HG02884 (cell line): ENCODE data around the gene LRTM1.

Experiments used
- ATAC-seq: cut with Tn5 transposase; IDR thresholded peaks from one replicate; pipeline ENCODE4 v1.9.1; 2021; ENCODE audit warnings: mild to moderate bottlenecking, moderate library complexity; ENCODE audit not compliant: unreplicated experiment

The LRTM1 gene

DNA sequence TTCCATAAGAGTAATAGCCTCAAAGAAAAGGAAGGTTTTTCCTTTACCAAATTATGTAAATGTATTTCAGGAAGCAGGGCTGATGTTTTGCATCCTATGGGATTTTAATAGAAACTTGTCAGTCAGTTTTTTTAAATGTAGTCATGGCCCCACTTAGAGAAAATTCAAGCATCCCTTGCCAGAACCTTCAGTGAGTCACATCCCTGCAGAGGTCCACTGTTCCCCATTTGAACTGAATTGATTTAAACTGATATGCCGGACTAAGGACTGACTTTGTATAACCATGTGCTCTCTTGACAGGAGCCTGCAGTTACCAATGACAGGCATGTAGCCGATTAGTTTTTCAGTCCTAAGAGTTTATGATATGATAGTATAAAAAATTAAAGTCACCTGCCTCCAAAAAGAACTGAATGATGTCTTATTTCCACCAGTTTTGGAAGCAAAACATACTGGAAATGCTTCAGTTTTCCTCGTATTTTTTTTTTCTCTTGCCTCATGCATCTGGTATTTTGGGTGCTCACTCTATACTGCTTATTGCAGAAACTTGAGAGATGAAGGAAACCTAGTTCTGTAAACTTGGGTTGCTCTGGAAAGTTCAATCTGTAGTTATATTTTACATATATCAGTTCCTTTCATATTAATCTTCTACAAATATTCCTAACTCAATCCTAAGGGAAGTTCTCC is 30.7 kb downstream of the LRTM1 start:
- no peak for ATAC-seq

DNA sequence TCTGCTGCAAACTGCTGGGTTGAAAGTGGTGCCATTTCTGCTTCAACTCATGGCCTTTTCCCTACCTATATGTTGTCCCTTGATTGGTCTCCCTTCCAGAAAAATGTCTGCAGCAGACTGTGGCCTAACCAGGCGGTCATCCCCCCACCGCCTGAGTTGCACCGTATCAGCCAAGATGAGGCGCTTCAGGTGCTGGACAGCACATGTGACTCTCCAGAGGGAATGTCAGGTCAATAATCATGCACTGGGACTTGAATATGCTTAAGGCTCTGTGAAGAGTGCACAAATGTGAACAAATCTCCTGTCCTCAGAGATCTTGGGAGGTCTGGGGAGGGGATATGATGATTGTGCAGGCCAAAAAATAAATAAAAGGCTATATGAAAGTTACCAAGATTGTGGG is 32.2 kb downstream of the LRTM1 start:
- ATAC-seq = no peak

DNA sequence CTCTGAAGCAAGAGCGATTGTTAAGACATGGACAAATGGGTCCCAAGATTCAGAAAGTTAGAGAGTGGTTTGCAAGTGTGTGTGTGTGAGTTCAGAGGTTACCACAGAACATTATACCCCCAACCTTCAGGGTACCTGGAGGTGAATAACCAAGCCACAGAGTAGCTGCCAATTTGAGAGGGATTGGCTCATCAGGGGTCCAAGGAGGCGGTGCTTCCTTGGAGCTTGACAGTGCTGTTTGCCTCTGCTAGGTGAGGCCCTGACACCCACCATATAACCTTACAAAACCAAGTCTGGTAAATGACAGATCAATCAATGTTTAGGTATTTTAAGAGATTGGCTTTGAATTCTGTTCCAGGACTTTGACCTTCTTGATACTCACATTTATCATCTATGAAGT is 35.7 kb downstream of the LRTM1 start:
- ATAC-seq = no peak

DNA sequence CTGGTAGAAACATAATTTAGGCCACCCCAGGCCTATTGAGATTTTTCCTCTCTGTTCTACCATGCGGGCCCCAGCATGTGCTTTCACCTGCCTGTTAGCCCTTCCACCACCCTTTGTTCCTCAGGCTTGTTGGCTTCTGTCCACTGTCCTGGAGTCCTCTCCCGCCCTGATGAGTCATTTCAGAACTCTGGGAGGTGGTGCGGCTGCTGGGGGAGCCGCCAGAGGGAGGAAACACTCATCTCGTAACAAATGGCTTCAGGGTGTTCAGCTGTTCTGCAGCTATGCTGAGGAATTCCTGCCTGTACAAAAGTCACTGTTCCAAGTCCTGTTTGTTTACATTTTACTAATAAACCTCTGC is 36.3 kb downstream of the LRTM1 start:
- ATAC-seq = no peak

DNA sequence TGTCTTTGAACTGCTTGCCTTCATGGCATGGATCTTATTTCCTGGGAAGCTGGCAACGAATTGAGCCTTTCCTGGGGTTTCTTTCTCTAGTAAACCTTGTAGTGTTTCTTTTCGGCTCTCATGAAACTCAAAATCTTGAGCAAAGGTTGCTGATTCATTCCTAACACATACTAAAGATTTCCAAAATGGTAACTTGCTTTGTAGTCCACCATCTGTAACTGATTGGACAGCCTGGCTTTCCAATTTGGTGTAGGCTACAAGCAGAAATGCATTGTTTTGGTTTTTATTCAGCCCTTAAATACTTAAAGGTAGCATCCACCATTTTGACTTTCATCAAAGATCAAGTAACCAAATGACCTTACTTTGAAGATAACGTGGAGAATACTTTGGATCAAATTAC is 38.1 kb downstream of the LRTM1 start:
- ATAC-seq = no peak

DNA sequence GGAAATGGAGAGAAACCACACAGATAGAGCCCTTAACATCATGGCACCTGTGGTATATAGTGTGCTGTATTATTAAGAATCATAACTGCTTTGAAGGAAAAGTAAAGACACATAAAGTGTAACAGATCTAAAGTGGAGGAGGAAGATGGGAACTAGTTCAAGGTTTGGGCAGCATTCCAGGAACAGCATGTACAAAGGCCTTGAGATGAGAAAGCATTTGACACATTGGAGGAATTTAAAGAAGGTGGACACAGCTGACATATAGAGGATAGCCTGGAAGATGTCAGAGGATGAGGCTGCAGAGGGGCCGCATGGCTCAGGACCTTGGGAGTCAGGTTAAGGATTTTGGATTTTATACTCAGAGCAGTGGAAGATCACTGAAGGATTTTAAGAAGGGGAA is 39.0 kb downstream of the LRTM1 start:
- no peak for ATAC-seq

DNA sequence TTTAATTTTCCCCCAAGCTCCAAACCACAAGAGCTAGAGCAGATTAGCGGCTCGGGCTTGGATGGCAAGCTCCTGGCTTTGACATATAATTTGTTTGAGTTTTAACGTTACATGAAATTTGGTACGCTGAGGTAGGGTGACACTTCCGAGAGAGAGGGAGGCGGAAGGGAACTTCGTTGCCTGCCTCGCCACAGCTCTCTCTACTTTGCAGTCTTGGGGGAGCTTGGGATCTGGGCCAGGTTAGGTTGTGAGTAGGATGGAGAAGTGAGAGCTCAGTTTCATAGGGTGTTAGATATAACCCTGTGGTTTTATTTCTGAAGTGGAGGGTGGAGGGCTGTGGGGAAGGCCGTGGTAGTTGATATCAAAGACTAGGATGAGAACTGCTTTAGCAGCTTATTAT is 39.7 kb downstream of the LRTM1 start:
- ATAC-seq = no peak

DNA sequence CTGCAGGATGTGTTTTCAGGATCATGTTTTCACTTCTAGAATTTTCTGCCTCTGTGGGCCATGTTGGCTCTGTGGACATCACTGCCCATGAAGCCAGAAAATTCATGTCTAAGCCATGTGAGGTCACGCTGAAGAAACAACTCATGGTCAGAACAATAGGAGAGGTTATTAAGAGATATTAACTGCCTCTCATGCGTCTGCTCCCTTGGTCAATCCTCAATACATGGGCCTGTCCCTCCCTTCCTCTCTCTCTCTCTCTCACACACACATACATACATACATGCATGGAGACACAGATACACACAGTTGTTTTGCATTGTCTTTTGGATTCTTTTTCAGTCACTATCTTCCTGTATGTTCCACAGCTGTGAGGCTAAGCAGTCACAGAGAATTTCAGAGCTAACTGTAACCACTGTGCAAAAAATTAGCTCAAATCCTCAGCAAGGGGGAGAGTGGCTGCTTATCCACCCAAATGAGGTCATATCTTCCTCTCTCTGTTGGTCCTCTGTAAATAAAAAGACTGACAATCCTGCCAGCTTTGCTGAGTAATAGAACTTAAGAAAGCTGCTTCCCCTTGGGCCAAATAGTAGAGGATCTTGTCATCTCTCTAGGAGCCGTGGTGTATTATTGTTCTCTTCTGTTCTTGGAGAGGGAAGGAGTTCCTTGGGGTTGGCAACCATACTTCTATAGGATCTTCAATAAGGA is 45.6 kb downstream of the LRTM1 start:
- ATAC-seq = no peak

DNA sequence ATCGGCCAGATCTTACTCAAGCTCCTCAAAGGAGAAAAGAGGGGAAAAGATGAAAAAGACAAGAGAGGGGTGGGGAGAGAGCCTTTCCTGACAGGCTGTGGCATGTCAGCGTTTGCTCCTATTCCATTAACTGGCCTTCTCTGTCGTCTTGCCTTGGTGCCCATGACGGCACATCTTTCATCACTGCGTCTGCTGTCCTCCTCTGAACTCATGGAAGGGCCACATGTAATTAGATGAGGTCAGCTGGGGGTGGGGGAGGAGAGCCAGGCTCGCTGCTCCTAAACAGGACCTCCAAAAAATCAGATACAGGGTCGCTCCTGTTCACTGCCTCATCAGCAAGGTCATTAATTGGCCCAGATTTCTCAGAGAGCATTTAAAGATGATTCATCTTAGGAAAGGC is 49.7 kb downstream of the LRTM1 start:
- ATAC-seq = no peak

DNA sequence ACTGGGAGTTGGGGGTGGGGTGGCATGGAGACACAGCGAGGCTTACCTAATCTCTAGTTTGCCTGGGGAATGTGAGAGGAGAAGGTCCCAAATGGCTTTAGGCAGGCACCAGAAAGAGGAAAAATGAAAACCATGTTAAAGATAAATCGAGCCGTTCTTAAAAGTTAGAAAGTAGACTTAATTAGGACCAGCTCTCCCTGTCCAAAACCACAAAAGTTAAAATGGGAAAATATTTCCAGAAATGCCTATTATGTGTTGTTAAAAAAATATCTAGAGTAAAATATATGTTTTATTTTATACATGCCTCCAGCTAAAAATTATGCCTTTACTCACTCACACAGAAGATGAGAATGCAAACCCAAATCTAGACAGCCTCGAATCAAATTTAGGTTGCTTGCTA is 50.1 kb downstream of the LRTM1 start:
- ATAC-seq = no peak

DNA sequence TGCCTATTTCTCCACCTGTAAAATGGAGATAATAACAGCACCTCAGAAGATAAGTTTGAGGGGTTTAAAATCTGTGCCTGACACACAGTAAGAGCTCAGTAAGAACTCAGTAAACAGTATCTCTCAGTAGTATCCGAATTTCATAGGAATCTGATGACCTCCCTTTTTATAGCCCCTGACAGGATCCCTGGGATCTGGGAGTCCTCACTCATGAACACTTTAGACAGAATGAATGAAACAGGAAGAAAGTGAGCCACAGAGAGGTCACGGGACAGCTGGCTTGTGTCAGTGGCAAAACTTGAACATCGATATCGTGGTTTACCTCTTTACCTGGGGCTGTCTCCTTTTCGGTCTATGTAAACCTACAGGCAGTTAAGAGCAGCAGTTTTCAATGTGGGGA is 51.2 kb downstream of the LRTM1 start:
- no peak for ATAC-seq

DNA sequence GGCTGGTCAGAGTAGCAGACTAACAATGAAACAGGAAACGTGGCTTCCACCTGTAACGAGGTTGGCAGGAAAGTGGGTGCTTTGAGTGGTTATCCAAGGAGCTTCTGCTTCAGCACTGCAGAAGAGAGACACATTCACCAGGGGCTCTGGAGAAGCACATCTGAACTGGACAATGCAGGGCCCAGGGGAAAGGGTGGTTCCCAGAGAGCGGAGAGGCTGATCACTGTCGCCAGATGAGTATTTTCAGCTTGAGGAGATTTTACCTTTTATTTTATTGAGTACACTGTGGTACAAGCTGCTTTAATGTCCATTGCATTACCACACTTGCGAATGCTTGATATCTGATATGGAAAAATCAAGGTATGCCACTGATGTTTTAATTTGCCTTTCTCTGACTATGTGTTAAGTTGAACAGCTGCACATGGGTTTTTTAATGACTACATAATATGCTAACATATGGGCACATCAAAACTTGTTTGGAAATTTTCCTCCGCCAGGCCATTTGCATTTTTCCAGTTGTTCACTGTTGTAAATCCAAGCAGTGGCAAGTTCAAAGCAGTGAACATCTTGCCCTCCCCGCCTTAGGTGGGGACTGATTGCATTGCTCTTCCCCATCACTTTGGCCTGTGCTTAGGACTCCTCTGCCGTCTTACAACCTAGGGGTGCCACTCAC is 52.1 kb downstream of the LRTM1 start:
- no peak for ATAC-seq

DNA sequence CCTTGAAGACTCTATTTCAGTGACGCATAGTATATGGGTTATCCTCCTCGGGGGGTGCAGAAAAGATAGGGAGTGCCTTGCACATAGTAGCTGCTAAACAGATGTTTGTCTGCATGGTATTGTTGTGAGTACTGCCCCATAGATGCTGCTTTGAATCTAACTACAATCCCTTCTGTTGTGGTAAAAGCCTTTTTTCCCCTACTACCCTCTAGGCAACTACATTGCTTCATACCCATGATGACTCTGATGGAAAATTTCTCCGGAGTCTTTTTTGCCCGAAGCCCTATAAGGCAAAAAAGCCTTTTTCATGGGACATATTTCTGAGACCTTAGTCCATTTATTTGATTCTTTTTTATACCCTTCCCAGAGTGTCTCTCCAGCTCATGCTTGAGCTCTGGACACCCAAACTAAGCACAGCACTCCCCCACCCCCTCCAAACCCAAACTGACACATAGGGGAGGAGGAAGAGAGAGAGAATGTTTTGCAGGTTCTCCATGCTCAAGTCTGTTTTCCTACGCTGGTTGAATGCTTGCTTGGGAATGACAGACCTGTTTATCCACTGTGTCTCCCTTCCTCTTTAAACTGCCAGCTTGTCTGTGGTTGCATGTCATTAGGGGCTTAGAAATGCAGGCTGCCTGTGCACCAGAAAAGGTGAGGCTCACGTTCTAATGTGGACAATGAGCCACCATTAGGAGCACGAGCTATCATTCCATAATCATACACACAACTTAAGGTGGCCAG is 52.9 kb downstream of the LRTM1 start:
- no peak for ATAC-seq

DNA sequence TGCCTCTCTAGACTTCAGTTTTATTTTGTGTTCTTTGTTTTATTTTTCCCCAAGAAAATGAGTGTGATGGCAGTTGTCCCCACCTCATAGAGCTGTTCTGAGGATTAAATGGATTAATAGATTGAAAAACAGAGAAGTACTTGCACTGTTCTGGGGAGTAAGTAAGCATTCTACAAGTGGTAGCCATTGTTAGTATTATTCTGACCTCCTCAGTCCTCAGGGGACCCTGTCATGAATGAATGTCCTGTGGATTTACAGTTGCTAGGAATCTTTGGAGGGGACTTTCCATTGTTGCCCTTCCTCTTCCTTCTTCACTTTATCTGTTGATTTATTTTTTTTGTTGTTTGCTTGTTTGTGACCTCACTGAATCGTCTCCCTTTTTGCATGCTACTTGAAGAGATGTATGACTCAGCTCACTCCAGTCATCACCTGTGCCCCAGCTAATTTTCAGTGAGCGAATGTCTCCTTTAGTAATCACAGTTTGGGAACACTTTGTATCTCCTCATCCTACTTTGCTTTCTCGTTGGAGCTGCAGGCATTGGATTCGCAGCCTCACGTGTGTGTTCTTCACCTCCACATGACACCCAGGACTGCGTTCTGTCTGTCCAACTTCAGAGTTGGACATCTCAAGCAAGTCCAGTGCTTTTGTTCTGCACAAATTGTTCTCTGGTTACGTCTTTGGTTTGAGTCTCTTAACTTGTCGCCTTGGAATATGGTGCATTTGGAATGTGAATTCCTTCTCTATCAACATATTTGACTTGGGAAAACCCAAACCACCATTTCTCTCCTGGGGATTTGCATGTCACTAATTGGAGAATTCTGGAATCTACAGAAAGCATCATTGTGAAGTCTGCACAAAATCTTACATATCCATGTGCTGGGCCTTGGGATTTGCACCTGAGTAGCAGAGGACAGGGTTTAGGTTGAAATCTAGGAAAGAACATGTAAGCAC is 54.5 kb downstream of the LRTM1 start:
- ATAC-seq = no peak

DNA sequence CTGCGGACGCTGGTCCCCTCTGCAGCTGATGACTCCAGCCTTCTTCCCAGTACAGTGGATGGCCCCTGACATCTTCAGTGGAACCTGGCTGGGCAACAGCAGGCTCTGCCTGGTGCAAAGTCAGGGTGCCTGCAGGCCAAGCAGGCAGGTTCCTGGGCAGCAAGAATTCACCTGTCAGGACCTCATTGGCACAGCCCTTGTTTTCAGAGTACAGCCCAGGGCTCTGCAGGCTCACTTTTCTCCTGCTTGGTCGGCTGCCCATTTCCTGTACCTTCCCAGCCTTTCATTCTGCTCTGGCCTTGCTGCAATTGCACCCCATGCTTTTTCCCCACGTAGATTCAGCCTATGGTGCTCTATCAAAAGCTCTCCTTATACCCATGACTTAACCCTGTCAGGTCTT is 56.0 kb downstream of the LRTM1 start:
- ATAC-seq = no peak

DNA sequence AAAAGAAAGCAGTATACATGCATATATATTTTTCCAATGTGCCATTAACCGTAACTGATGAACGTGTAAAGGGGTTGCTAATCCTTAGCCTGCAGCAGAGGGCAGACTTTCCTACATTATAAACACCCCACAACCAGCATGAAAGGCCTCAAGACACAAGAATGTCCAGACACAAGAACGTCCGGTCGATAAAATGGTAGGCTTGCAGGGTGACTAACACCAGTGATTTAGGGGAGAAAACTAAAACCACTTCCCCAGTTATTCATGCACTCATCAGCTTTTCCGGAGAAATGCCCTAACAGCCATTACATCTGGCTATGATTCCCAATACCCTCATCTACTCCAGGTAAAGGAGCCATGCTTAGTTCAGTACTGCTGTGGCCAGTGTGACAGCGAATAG is 57.4 kb downstream of the LRTM1 start:
- ATAC-seq = no peak
